ENCODE results near the gene SREBF1. TPM values are rescaled to one million over a fixed set of nuclear protein-coding genes. Genes with fewer than 3 reads are reported as not detected.

The SREBF1 gene
- total RNA-seq, 1 experiment from 2014 or later, result 360 TPM

- ChIA-PET POLR2A (ENCODE audit: unreplicated experiment) (no interaction called here), CTCF (no interaction called here)
- Histone ChIP-seq H4K20me1 (ENCODE audit: insufficient read depth) (peaks cover 90% of the 10 kb centered on the region), H3K27ac (no peak overlapping the region), H3F3A (ENCODE audit: insufficient read depth, low read depth) (peaks cover 9% of the 10 kb centered on the region; the same call in 1 of the 2 replicates), H3K9me2 (ENCODE audit: insufficient read depth) (no peaks in the 10 kb centered on the region), H3K79me2 (ENCODE audit: low read depth) (peaks cover 29% of the 10 kb centered on the region), H3K27me3 (ENCODE audit: insufficient read depth, low read depth) (no peaks in the 10 kb centered on the region), H3K4me2 (no peak overlapping the region), H3K4me3 (no peak overlapping the region), H3K36me3 (ENCODE audit: low read depth) (no peaks in the 10 kb centered on the region), H3K4me1 (replicated peaks; ENCODE audit: insufficient read depth) (peaks cover 16% of the 10 kb centered on the region), H3K9me3 (ENCODE audit: insufficient read depth, low read depth) (no peaks in the 10 kb centered on the region), H2AFZ (no peak overlapping the region)
- BruUV-seq (replicated peaks), result no TSS peak
- TF ChIP-seq CTCF (conservative IDR thresholded peaks at IDR 0.05), result no peak
- TF ChIP-seq EZH2 (IDR thresholded peaks at IDR 0.05; ENCODE audit: low read depth), result no peak
- no peak for DNase-seq
- intact Hi-C loops (cut with micrococcal nuclease; ENCODE audit: unreplicated experiment), result no loop called here
These were observed 49.2 kb downstream of the SREBF1 start for GRCh38 chr17:17787568-17787967.

DNA sequence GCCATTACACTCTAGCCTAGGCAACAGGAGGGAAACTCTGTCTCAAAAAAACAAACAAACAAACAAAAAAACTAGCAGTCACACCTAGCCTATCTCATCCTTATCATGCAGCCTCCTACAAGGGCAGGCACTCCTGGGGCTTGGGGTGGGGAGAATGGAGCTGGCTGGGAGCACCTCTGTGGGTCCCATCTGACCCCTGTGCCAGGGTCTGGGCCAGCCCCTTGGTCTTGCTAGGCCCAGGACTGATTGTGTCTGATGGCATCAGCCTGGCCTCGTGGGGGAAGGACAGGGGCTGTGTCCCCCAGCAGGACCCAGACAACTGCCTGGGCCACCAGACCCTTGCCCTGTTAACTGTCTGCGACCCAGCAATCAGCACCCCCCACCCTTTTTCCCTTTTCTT is 49.8 kb downstream of the SREBF1 start:
- intact Hi-C loops (cut with micrococcal nuclease; ENCODE audit: unreplicated experiment), result no loop called here
- Histone ChIP-seq H3K27me3 (ENCODE audit: insufficient read depth, low read depth) (no peaks in the 10 kb centered on the region), H3K36me3 (ENCODE audit: low read depth) (no peaks in the 10 kb centered on the region), H3K4me2 (no peak overlapping the region), H3K79me2 (ENCODE audit: low read depth) (peaks cover 29% of the 10 kb centered on the region), H3K4me3 (no peak overlapping the region), H3F3A (ENCODE audit: insufficient read depth, low read depth) (peaks cover 9% of the 10 kb centered on the region; the same call in 1 of the 2 replicates), H3K27ac (no peak overlapping the region), H4K20me1 (ENCODE audit: insufficient read depth) (peaks cover 88% of the 10 kb centered on the region), H2AFZ (no peak overlapping the region), H3K4me1 (replicated peaks; ENCODE audit: insufficient read depth) (peaks cover 16% of the 10 kb centered on the region), H3K9me2 (ENCODE audit: insufficient read depth) (no peaks in the 10 kb centered on the region), H3K9me3 (ENCODE audit: insufficient read depth, low read depth) (no peaks in the 10 kb centered on the region)
- no TSS peak for BruUV-seq (replicated peaks)
- TF ChIP-seq CTCF (conservative IDR thresholded peaks at IDR 0.05) (no peak), EZH2 (IDR thresholded peaks at IDR 0.05; ENCODE audit: low read depth) (no peak)
- ChIA-PET CTCF (no interaction called here), POLR2A (ENCODE audit: unreplicated experiment) (no interaction called here)
- no peak for DNase-seq

DNA sequence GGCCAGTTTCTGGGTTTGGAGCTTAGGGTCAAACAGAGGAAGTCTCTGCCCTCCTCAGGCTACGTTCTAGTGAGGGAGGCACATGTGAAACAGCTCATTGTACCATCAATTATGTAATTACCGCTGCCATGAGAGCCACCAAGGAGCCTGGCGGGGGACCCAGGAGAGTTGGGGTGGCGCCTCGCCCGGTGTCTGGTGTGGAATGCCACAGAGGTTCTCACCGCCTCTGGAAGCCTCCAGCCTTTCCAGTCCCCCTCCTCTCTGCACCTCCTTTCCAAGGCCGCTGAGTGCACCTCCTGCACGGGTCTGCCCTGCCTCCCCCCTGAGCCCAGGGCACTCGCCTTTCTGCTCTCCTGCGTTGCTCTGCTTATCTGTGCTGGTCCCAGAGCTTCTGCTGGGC is 51.4 kb downstream of the SREBF1 start:
- TF ChIP-seq EZH2 (IDR thresholded peaks at IDR 0.05; ENCODE audit: low read depth), result no peak
- no peak for TF ChIP-seq CTCF (conservative IDR thresholded peaks at IDR 0.05)
- Histone ChIP-seq H3K79me2 (ENCODE audit: low read depth) (peaks cover 31% of the 10 kb centered on the region), H3K27ac (no peak overlapping the region), H4K20me1 (ENCODE audit: insufficient read depth) (peaks cover 86% of the 10 kb centered on the region), H3K27me3 (ENCODE audit: insufficient read depth, low read depth) (no peaks in the 10 kb centered on the region), H3K4me3 (no peak overlapping the region), H3K9me3 (ENCODE audit: insufficient read depth, low read depth) (no peaks in the 10 kb centered on the region), H3F3A (ENCODE audit: insufficient read depth, low read depth) (peaks cover 14% of the 10 kb centered on the region; the same call in 1 of the 2 replicates), H3K36me3 (ENCODE audit: low read depth) (no peaks in the 10 kb centered on the region), H3K4me1 (replicated peaks; ENCODE audit: insufficient read depth) (peaks cover 16% of the 10 kb centered on the region), H3K9me2 (ENCODE audit: insufficient read depth) (no peaks in the 10 kb centered on the region), H3K4me2 (no peak overlapping the region), H2AFZ (no peak overlapping the region)
- no peak for DNase-seq
- POLR2A ChIA-PET (ENCODE audit: unreplicated experiment), result interaction anchor here (0.7 kb wide), 1 partner anchor 23 kb away, joined by 3 read pairs; no protein-coding TSS in a partner anchor
- intact Hi-C loops (cut with micrococcal nuclease; ENCODE audit: unreplicated experiment), result no loop called here
- BruUV-seq (replicated peaks), result no TSS peak
- CTCF ChIA-PET, result no interaction called here
